CD8-positive, alpha-beta memory T cell (primary cell): ENCODE results near the gene TFEB. TPM values are rescaled to one million over a fixed set of nuclear protein-coding genes. Genes with fewer than 3 reads are reported as not detected.

Experiments used
- CTCF ChIA-PET: fragments of 350-600 bp; sonication (Branson Sonifier 250); formaldehyde crosslinking; loops from one replicate; lab custom pipeline; 2021; ENCODE audit warnings: antibody characterized with exemption; lab: Charles Lee
- POLR2A ChIA-PET: fragments of 350-600 bp; sonication (Branson Sonifier 250); formaldehyde crosslinking; loops from one replicate; lab custom pipeline; 2021; ENCODE audit warnings: antibody characterized with exemption; lab: Charles Lee
- DNase-seq, 5 donors: peaks; one replicate each; pipeline versions ENCODE4 v3.0.0 to v3.0.0-alpha.2; 2020 to 2022; ENCODE audit warnings: mixed read lengths in 1 of 5
- H3K27ac ChIP-seq: one replicate; pipeline ENCODE4 v1.7.0; 2013; ENCODE audit warnings: low read depth, mild to moderate bottlenecking, low read length, moderate library complexity
- H3K27me3 ChIP-seq: 2 replicates; pipeline ENCODE4 v1.7.0; 2013; ENCODE audit warnings: low read length, mild to moderate bottlenecking; ENCODE audit not compliant: insufficient read depth, poor library complexity, severe bottlenecking
- H3K36me3 ChIP-seq: 2 replicates; pipeline ENCODE4 v1.7.0; 2013; ENCODE audit warnings: mild to moderate bottlenecking, low read length, moderate library complexity; ENCODE audit not compliant: insufficient read depth
- H3K4me1 ChIP-seq: 2 replicates; pipeline ENCODE4 v1.7.0; 2013; ENCODE audit warnings: mild to moderate bottlenecking, low read length, moderate library complexity; ENCODE audit not compliant: insufficient read depth
- H3K4me3 ChIP-seq: 2 replicates; pipeline ENCODE4 v1.7.0; 2013; ENCODE audit warnings: mild to moderate bottlenecking, low read length
- H3K9me3 ChIP-seq: 2 replicates; pipeline ENCODE4 v1.7.0; 2013; ENCODE audit warnings: mild to moderate bottlenecking, low read length
- H3K27ac Mint-ChIP-seq, 8 donors: one replicate each; pipeline ENCODE4 v1.8.0; 2020 to 2021; ENCODE audit warnings: mixed read lengths in 8 of 8, mild to moderate bottlenecking in 6 of 8, inconsistent platforms in 3 of 8, moderate library complexity in 3 of 8
- H3K27me3 Mint-ChIP-seq, 2 donors: one replicate each; pipeline ENCODE4 v1.8.0; 2020 to 2021; ENCODE audit warnings: mixed read lengths in 2 of 2, mild to moderate bottlenecking in 1 of 2, moderate library complexity in 1 of 2
- H3K36me3 Mint-ChIP-seq, 3 donors: one replicate each; pipeline ENCODE4 v1.8.0; 2020 to 2021; ENCODE audit warnings: mixed read lengths in 3 of 3, inconsistent platforms in 1 of 3, mild to moderate bottlenecking in 1 of 3
- H3K4me1 Mint-ChIP-seq, 3 donors: one replicate each; pipeline ENCODE4 v1.8.0; 2020 to 2021; ENCODE audit warnings: mixed read lengths in 3 of 3, inconsistent platforms in 1 of 3, mild to moderate bottlenecking in 1 of 3
- H3K4me3 Mint-ChIP-seq, 7 donors: one replicate each; pipeline ENCODE4 v1.8.0; 2020 to 2021; ENCODE audit warnings: mixed read lengths in 7 of 7, mild to moderate bottlenecking in 6 of 7, moderate library complexity in 4 of 7, inconsistent platforms in 2 of 7
- H3K9me3 Mint-ChIP-seq, 5 donors: one replicate each; pipeline ENCODE4 v1.8.0; 2020 to 2022; ENCODE audit warnings: mixed read lengths in 5 of 5, mild to moderate bottlenecking in 3 of 5, moderate library complexity in 2 of 5, inconsistent platforms in 1 of 5
- polyA plus RNA-seq: library from polyadenylated mRNA; unstranded; fragments of 300-500 nt; fragmentation: Illumina TruSeq; gene quantifications from one replicate; pipeline ENCODE4 v1.2.3, GENCODE V29; 2021
- total RNA-seq, 2 experiments: library from RNA; stranded (reverse); gene quantifications; one replicate each; pipeline ENCODE4 v1.2.3, GENCODE V29; 2021

TFEB gene
- total and polyA plus RNA-seq, 3 experiments from 2014 or later: 12.0 to 18.8 (median 12.5) TPM

DNA sequence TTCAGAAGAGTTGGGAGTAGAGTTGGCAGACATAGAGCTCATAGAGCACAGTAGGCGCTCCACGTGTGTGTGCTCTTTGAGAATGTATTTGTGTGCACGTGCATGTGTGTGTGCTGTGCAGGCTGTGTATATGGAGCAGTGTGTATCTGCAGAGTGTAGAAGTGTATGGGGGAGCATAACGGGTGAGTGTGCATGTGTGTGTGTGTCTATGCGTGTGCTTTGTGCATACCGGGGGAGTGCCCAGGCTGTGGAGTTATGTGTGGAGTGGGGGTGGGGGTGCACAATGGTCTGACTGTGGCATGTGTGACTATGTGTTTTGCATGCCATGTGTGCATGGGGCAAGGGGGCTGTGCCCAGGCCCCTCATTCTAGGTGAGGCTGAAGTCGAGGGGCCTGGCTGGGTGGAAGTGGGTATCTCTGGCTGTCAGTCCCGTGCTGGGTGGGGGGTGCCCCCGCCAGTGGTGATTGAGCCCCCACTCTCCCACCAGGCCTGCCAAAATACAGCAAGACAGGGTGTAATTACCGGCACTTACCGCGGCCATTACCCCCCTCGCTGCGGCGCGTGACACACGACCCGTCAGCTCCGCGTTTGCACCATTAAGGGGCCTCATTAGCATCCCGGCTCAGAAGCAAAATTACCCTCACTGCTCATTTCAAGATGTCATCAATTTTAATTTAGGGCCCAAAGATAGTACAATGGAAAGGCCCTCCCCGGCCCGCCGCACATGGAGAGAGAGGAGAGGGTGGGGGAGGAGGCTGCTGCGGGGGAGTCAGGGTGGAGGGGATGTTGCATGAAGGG lies 58.1 kb downstream of the TFEB start:
- H3K36me3 ChIP-seq: no peaks in the 10 kb centered on the region

DNA sequence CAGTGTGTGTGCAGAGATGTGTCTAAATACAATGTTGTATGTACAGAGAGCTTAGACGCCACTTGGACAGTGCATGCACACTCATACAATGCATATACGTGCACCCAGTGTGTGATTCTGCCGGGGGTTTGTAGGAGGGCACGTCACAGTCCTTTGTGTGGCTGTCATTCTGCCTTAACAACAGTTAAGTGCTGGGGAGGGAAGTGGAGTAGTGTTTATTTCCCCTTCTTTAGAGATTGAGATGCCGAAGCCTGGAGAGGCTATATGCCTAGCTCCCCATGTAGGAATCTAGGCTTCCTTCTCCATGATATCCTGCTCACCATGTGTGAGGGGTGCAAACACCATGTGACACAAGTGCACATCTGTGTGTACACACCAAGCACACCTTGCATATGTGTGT lies 59.0 kb downstream of the TFEB start:
- ChIA-PET CTCF (interaction anchor here (1.4 kb wide), 1 partner anchor 9 kb away, joined by 4 read pairs; no protein-coding TSS in a partner anchor), POLR2A (no interaction called here)
- DNase-seq: no peak
- Histone ChIP-seq H3K27me3 (peaks cover 4% of the 10 kb centered on the region), H3K27ac (no peak overlapping the region), H3K4me1 (no peaks in the 10 kb centered on the region), H3K36me3 (no peaks in the 10 kb centered on the region), H3K9me3 (no peaks in the 10 kb centered on the region), H3K4me3 (no peak overlapping the region)
- Mint-ChIP-seq H3K4me1 (no peaks in the 10 kb centered on the region), H3K27me3 (peaks cover 14 to 60% of the 10 kb centered on the region in 2 donors), H3K9me3 (no peaks in the 10 kb centered on the region), H3K36me3 (no peaks in the 10 kb centered on the region), H3K27ac (no peak overlapping the region), H3K4me3 (no peak overlapping the region)

More for the DNA sequence above, 58.1 kb downstream of the TFEB start:
- Histone ChIP-seq H3K9me3 (no peaks in the 10 kb centered on the region), H3K27me3 (peaks cover 4% of the 10 kb centered on the region), H3K27ac (no peak overlapping the region), H3K4me3 (no peak overlapping the region), H3K4me1 (no peaks in the 10 kb centered on the region)
- Mint-ChIP-seq H3K4me3 (no peak overlapping the region), H3K9me3 (no peaks in the 10 kb centered on the region), H3K27me3 (peaks cover 9 to 56% of the 10 kb centered on the region in 2 donors), H3K4me1 (peaks cover 0 to 4% (median 0%) of the 10 kb centered on the region in 3 donors), H3K36me3 (no peaks in the 10 kb centered on the region), H3K27ac (no peak overlapping the region)
- ChIA-PET POLR2A (no interaction called here), CTCF (interaction anchor here (1.4 kb wide), 1 partner anchor 8 kb away, joined by 4 read pairs; no protein-coding TSS in a partner anchor)
- DNase-seq: no peak

DNA sequence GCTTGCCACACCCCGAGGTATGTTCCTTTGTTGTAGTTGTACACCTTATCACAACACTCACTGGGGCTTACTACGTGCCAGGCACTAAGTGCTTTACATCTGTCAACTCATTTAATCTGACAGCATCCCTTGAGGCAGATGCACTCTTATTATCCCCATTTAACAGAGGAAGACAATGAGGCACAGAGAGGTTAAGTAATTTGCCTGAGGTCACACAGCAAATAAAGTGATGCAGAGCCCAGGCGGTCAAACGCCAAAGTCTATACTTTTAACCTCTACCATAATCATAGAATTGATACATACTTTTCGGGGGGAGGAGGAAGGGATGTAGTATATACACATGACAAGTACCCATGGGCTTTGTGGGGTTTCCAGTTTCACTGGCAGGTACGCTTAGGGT lies 59.4 kb downstream of the TFEB start:
- POLR2A ChIA-PET: no interaction called here
- H3K27me3 ChIP-seq: peaks cover 4% of the 10 kb centered on the region
- no peaks in the 10 kb centered on the region for H3K36me3 Mint-ChIP-seq
- peaks cover 14 to 62% of the 10 kb centered on the region in 2 donors for H3K27me3 Mint-ChIP-seq
- H3K9me3 ChIP-seq: no peaks in the 10 kb centered on the region
- no peaks in the 10 kb centered on the region for H3K36me3 ChIP-seq
- no peak overlapping the region for H3K4me3 ChIP-seq
- no peak overlapping the region for H3K4me3 Mint-ChIP-seq
- CTCF ChIA-PET: interaction anchor here (1.4 kb wide), 1 partner anchor 10 kb away, joined by 4 read pairs; no protein-coding TSS in a partner anchor
- no peak overlapping the region for H3K27ac ChIP-seq
- no peak for DNase-seq
- H3K4me1 ChIP-seq: no peaks in the 10 kb centered on the region
- no peaks in the 10 kb centered on the region for H3K9me3 Mint-ChIP-seq
- H3K27ac Mint-ChIP-seq: no peak overlapping the region
- no peaks in the 10 kb centered on the region for H3K4me1 Mint-ChIP-seq

DNA sequence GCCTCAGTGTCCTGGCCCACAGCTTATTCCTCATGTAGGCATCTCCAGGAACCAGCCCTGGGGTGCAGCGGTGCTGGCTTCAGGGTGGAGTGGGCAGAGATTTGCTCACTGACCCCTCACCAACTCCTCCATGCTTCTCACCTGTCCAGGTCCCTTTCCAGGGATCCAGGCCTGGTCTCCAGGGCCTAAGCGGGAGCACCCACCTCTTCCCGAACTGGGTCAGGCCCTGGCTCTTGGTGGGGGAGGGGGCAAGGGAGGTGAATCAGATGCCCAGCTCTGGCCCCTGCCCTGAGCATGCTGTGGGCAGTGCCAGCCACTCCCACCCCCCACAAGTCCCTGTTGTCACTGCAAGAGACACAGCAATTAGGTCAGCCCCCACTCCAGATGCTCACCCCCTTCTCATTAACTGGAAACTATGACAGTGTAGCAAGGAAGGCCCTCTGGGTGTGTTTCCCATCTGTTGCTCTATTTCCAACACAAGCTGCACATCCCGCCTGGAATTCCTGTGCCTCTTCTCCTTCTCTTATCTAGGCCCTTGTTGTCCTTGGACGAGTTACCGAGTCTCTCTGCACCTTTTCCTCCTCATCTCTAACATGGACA lies 60.1 kb downstream of the TFEB start:
- ChIA-PET CTCF (interaction anchor here (1.0 kb wide), 1 partner anchor 8 kb away, joined by 6 read pairs; no protein-coding TSS in a partner anchor), POLR2A (no interaction called here)
- H3K27me3 ChIP-seq: peaks cover 4% of the 10 kb centered on the region

DNA sequence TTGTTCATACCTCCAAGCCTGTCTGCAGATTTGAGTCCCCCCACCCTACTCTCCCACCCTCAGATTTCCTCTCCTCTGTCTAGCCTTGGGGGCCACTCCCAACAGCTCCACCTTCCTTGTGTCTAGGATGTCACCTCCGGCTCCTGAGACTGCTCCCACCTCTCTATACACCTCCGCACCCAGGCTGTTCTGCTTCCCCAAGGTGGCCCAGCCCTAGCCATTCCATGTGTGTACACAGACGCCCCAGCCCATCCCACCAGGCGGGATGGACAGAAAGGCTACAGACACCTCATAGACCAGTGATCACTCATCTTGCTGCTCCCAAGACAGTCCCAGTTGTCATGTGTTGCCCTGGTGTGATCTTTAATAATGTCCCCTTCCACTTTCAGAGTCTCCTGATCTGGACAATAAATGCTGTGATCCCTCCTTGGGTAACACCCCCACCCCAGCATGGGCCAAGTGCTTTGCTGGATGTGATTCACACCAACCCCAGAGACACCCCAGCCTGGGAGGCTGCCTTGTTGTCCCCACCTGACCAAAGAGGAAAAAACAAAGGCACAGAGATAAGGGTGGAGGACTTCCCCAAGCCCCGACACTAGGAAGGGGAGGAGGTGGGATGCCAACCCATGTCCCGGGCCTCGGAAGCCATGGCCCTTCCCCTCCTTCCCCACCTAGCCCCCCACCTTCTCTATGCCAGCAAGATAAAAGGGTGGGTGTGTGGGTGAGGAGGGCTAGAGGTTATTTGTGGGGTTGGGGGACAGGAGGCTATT lies 61.0 kb downstream of the TFEB start:
- no peaks in the 10 kb centered on the region for H3K4me1 ChIP-seq
- Mint-ChIP-seq H3K27ac (peak overlapping the region in 1 of 8 donors; percentile 70), H3K36me3 (no peaks in the 10 kb centered on the region), H3K4me3 (no peak overlapping the region), H3K27me3 (peaks cover 16 to 59% of the 10 kb centered on the region in 2 donors), H3K4me1 (no peaks in the 10 kb centered on the region), H3K9me3 (no peaks in the 10 kb centered on the region)
- DNase-seq: no peak
- H3K27me3 ChIP-seq: peaks cover 4% of the 10 kb centered on the region
- H3K4me3 ChIP-seq: no peak overlapping the region
- H3K27ac ChIP-seq: no peak overlapping the region
- H3K9me3 ChIP-seq: no peaks in the 10 kb centered on the region
- H3K36me3 ChIP-seq: no peaks in the 10 kb centered on the region
- POLR2A ChIA-PET: no interaction called here
- CTCF ChIA-PET: interaction anchor here (1.0 kb wide), 1 partner anchor 9 kb away, joined by 6 read pairs; no protein-coding TSS in a partner anchor

More for the DNA sequence above, 60.1 kb downstream of the TFEB start:
- H3K4me1 ChIP-seq: no peaks in the 10 kb centered on the region
- H3K9me3 Mint-ChIP-seq: no peaks in the 10 kb centered on the region
- no peaks in the 10 kb centered on the region for H3K4me1 Mint-ChIP-seq
- no peak overlapping the region for H3K27ac ChIP-seq
- H3K27ac Mint-ChIP-seq: no peak overlapping the region
- H3K36me3 ChIP-seq: no peaks in the 10 kb centered on the region
- H3K36me3 Mint-ChIP-seq: no peaks in the 10 kb centered on the region
- no peaks in the 10 kb centered on the region for H3K9me3 ChIP-seq
- DNase-seq: no peak
- H3K4me3 Mint-ChIP-seq: no peak overlapping the region
- H3K4me3 ChIP-seq: no peak overlapping the region
- H3K27me3 Mint-ChIP-seq: peaks cover 14 to 63% of the 10 kb centered on the region in 2 donors

DNA sequence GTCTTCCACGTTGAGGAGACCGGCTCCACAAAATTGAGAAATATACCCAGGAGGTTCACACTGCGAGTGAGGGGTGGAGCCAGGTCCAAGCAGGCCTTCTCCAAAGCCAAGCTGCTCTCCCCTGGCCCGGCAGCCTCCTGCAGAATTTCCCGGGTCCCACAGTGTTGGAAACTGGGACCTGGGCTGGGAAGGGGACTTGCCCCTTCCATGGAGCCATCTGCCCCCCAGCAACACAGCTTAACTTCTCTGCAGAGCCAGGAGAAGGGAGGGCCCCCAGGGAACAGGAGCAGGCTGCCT lies 61.8 kb downstream of the TFEB start:
- H3K4me3 ChIP-seq: no peak overlapping the region
- Mint-ChIP-seq H3K27ac (no peak overlapping the region), H3K4me3 (no peak overlapping the region), H3K27me3 (peaks cover 16 to 61% of the 10 kb centered on the region in 2 donors), H3K36me3 (no peaks in the 10 kb centered on the region), H3K4me1 (no peaks in the 10 kb centered on the region), H3K9me3 (peaks cover 0 to 5% (median 0%) of the 10 kb centered on the region in 5 donors)
- POLR2A ChIA-PET: no interaction called here
- H3K9me3 ChIP-seq: no peaks in the 10 kb centered on the region
- H3K27ac ChIP-seq: no peak overlapping the region
- DNase-seq: no peak
- peaks cover 4% of the 10 kb centered on the region for H3K27me3 ChIP-seq
- no peaks in the 10 kb centered on the region for H3K36me3 ChIP-seq
- CTCF ChIA-PET: no interaction called here
- no peaks in the 10 kb centered on the region for H3K4me1 ChIP-seq

DNA sequence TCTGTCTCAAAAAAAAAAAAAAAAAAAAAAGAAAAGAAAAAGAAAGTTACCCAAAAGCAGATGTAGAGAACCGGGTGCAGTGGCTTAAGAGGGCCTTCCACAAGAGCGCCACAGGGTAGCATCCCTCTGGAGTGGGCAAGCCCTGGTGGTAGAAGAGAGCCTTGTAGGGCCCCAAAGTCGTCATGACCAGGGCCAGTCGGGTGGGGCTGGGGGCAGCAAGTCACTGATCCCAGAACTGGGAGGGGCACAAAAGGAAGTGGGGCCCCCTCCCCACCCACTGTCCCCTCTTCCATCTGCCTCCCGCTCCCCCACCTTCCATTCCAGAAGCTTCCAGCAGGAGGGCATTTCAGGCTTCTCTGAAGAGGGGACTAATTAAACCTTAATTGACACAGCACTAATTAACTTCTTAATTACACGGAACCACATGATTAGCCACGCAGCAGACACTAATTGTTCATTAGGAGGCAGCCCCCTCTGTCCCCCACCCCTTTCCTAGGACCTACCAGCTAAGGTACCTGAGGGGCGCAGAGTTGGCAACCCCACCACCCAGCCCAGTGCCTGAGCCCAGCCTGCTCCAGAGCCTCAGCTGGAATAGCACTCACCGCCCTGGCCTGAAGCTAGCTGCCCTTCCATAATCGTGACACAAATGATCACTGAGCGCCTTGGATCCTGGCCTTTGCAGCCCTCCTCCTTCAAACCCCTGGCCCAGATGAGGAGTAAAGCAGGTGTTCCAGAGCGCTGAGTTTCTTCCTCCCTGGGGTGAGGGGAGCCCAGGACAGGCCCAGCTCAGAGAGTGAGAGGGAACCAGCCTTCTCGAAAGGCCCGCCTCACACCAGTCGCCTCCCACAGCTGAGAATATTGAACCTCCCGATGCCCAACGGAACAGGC lies 62.3 kb downstream of the TFEB start:
- no peaks in the 10 kb centered on the region for H3K36me3 Mint-ChIP-seq
- DNase-seq: peak in 1 of 5 donors; percentile 35
- H3K9me3 ChIP-seq: no peaks in the 10 kb centered on the region
- no peaks in the 10 kb centered on the region for H3K36me3 ChIP-seq
- peaks cover 4% of the 10 kb centered on the region for H3K27me3 ChIP-seq
- H3K4me3 Mint-ChIP-seq: no peak overlapping the region
- CTCF ChIA-PET: no interaction called here
- peaks cover 0 to 5% (median 0%) of the 10 kb centered on the region in 5 donors for H3K9me3 Mint-ChIP-seq
- no peak overlapping the region for H3K27ac ChIP-seq
- POLR2A ChIA-PET: no interaction called here
- no peaks in the 10 kb centered on the region for H3K4me1 Mint-ChIP-seq
- H3K27ac Mint-ChIP-seq: no peak overlapping the region
- H3K4me3 ChIP-seq: no peak overlapping the region
- H3K27me3 Mint-ChIP-seq: peaks cover 16 to 59% of the 10 kb centered on the region in 2 donors
- no peaks in the 10 kb centered on the region for H3K4me1 ChIP-seq
